H9 (cell line): ENCODE data around the gene C20orf144. TPM values are rescaled to one million over a fixed set of nuclear protein-coding genes. Genes with fewer than 3 reads are reported as not detected.

ENCODE experiments used
- DNase-seq: peaks from one replicate; pipeline ENCODE4 v3.0.0-alpha.2; 2017
- H2AFZ ChIP-seq: one replicate; pipeline ENCODE4 v1.6.1; 2013; ENCODE audit warnings: mild to moderate bottlenecking, low read length, control low read depth, moderate library complexity
- H2AK5ac ChIP-seq: 2 replicates; pipeline ENCODE4 v1.6.1; 2013; ENCODE audit warnings: low read length, control low read depth, mixed read lengths; ENCODE audit not compliant: insufficient read length
- H2BK120ac ChIP-seq: one replicate; pipeline ENCODE4 v1.6.1; 2013; ENCODE audit warnings: low read depth, mild to moderate bottlenecking, low read length, control low read depth, inconsistent platforms; ENCODE audit not compliant: poor library complexity, severe bottlenecking
- H2BK12ac ChIP-seq: 2 replicates; pipeline ENCODE4 v1.6.1; 2013; ENCODE audit warnings: low read length, control low read depth, mixed read lengths, low read depth; ENCODE audit not compliant: insufficient read length
- H2BK15ac ChIP-seq: 2 replicates; pipeline ENCODE4 v1.6.1; 2013; ENCODE audit warnings: low read depth, low read length, control low read depth
- H2BK20ac ChIP-seq: one replicate; pipeline ENCODE4 v1.6.1; 2013; ENCODE audit warnings: low read depth, mild to moderate bottlenecking, low read length, control low read depth, inconsistent platforms; ENCODE audit not compliant: poor library complexity, severe bottlenecking
- H2BK5ac ChIP-seq: 2 replicates; pipeline ENCODE4 v1.6.1; 2013; ENCODE audit warnings: low read length, control low read depth, mixed read lengths; ENCODE audit not compliant: insufficient read length
- H3K14ac ChIP-seq: 2 replicates; pipeline ENCODE4 v1.6.1; 2013; ENCODE audit warnings: low read length, control low read depth; ENCODE audit not compliant: insufficient read depth
- H3K18ac ChIP-seq: 2 replicates; pipeline ENCODE4 v1.6.1; 2013; ENCODE audit warnings: low read depth, mild to moderate bottlenecking, mixed read lengths, low read length, control low read depth; ENCODE audit not compliant: insufficient read length
- H3K23ac ChIP-seq: 2 replicates; pipeline ENCODE4 v1.6.1; 2013; ENCODE audit warnings: low read length, control low read depth, mixed read lengths, low read depth; ENCODE audit not compliant: insufficient read length
- H3K23me2 ChIP-seq: 2 replicates; pipeline ENCODE4 v1.6.1; 2013; ENCODE audit warnings: low read depth, mild to moderate bottlenecking, mixed read lengths, low read length, control low read depth; ENCODE audit not compliant: insufficient read length, poor library complexity, severe bottlenecking
- H3K27ac ChIP-seq: 2 replicates; pipeline ENCODE4 v1.5.1; 2013; ENCODE audit warnings: low read length, control low read depth, mixed read lengths, low read depth; ENCODE audit not compliant: insufficient read length
- H3K27me3 ChIP-seq: 2 replicates; pipeline ENCODE4 v1.6.1; 2013; ENCODE audit warnings: low read length, control low read depth, inconsistent platforms; ENCODE audit not compliant: insufficient read depth
- H3K4ac ChIP-seq: 2 replicates; pipeline ENCODE4 v1.6.1; 2013; ENCODE audit warnings: low read depth, mild to moderate bottlenecking, control low read depth, inconsistent platforms, low read length, moderate library complexity
- H3K4me1 ChIP-seq: 2 replicates; pipeline ENCODE4 v1.6.1; 2013; ENCODE audit warnings: low read length, control low read depth, inconsistent platforms; ENCODE audit not compliant: insufficient read depth
- H3K4me2 ChIP-seq: 2 replicates; pipeline ENCODE4 v1.6.1; 2013; ENCODE audit warnings: low read length, control low read depth, mixed read lengths; ENCODE audit not compliant: insufficient read length, insufficient read depth
- H3K56ac ChIP-seq: 2 replicates; pipeline ENCODE4 v1.6.1; 2013; ENCODE audit warnings: low read depth, mild to moderate bottlenecking, mixed read lengths, low read length, control low read depth; ENCODE audit not compliant: insufficient read length
- H3K79me1 ChIP-seq: 2 replicates; pipeline ENCODE4 v1.6.1; 2013; ENCODE audit warnings: low read depth, mild to moderate bottlenecking, moderate library complexity, low read length, control low read depth, inconsistent platforms; ENCODE audit not compliant: insufficient read depth, poor library complexity, severe bottlenecking
- H3K79me2 ChIP-seq: 2 replicates; pipeline ENCODE4 v1.6.1; 2013; ENCODE audit warnings: low read length, control low read depth, inconsistent platforms; ENCODE audit not compliant: insufficient read depth
- H3K9ac ChIP-seq: 2 replicates; pipeline ENCODE4 v1.6.1; 2013; ENCODE audit warnings: low read length, control low read depth, mixed read lengths; ENCODE audit not compliant: insufficient read length; ENCODE audit errors: extremely low read depth
- H3K9me3 ChIP-seq: one replicate; pipeline ENCODE4 v1.6.1; 2013; ENCODE audit warnings: low read depth, low read length, inconsistent platforms; ENCODE audit not compliant: control insufficient read depth
- H3T11ph ChIP-seq: one replicate; pipeline ENCODE4 v1.6.1; 2013; ENCODE audit warnings: mild to moderate bottlenecking, low read length, control low read depth, inconsistent platforms
- H4K20me1 ChIP-seq: one replicate; pipeline ENCODE4 v1.6.1; 2013; ENCODE audit not compliant: control insufficient read depth, insufficient read length, insufficient read depth
- H4K5ac ChIP-seq: 2 replicates; pipeline ENCODE4 v1.6.1; 2013; ENCODE audit warnings: low read depth, mild to moderate bottlenecking, mixed read lengths, low read length, control low read depth; ENCODE audit not compliant: insufficient read length
- H4K8ac ChIP-seq: replicated peaks from 2 replicates; pipeline ENCODE4 v1.6.1; 2013; ENCODE audit warnings: low read length, control low read depth, mixed read lengths, low read depth; ENCODE audit not compliant: insufficient read length
- H4K91ac ChIP-seq: 2 replicates; pipeline ENCODE4 v1.6.1; 2013; ENCODE audit warnings: low read depth, mild to moderate bottlenecking, moderate library complexity, mixed read lengths, low read length, control low read depth; ENCODE audit not compliant: insufficient read length
- H3K27ac Mint-ChIP-seq, 3 experiments: 2 replicates in 2 of 3; 3 replicates in 1 of 3; pipeline ENCODE4 v1.8.0; 2020 to 2021; ENCODE audit warnings: mixed read lengths in 3 of 3, mild to moderate bottlenecking in 1 of 3, moderate library complexity in 1 of 3
- H3K27me3 Mint-ChIP-seq: 2 replicates; pipeline ENCODE4 v1.8.0; 2021; ENCODE audit warnings: low read depth, mild to moderate bottlenecking, moderate library complexity, mixed read lengths
- H3K36me3 Mint-ChIP-seq, 3 experiments: 2 replicates in 2 of 3; 3 replicates in 1 of 3; pipeline ENCODE4 v1.8.0; 2020 to 2021; ENCODE audit warnings: low read depth in 3 of 3, mixed read lengths in 3 of 3; ENCODE audit not compliant: insufficient read depth in 1 of 3
- H3K4me1 Mint-ChIP-seq, 2 experiments: 2 replicates each; pipeline ENCODE4 v1.8.0; 2020; ENCODE audit warnings: mixed read lengths in 2 of 2
- H3K4me3 Mint-ChIP-seq, 2 experiments: 2 replicates in 1 of 2; 3 replicates in 1 of 2; pipeline ENCODE4 v1.8.0; 2020 to 2021; ENCODE audit warnings: mild to moderate bottlenecking in 2 of 2, mixed read lengths in 2 of 2, moderate library complexity in 1 of 2
- H3K9me3 Mint-ChIP-seq, 2 experiments: 2 replicates in 1 of 2; 3 replicates in 1 of 2; pipeline ENCODE4 v1.8.0; 2020; ENCODE audit warnings: mild to moderate bottlenecking in 2 of 2, mixed read lengths in 2 of 2, moderate library complexity in 1 of 2
- WGBS: extraction: QIAGEN DNeasy Blood & Tissue Kit; methylation state at CpG from one replicate; pipeline ENCODE4 v1.1.7; 2013; ENCODE audit warnings: missing lambda C conversion rate, low lambda C conversion rate, mixed read lengths; ENCODE audit not compliant: insufficient read length; ENCODE audit errors: extremely low coverage; 5-methylcytosine and 5-hydroxymethylcytosine counted together
- total RNA-seq: library from RNA; stranded (reverse); gene quantifications from 2 replicates; pipeline ENCODE4 v1.2.1, GENCODE V29; 2021
- TF ChIP-seq, protein P1 (sequence below): fragments of 200-600 bp; sonication (generic); conservative IDR thresholded peaks from 3 replicates; pipeline ENCODE4 v1.8.0; 2021; ENCODE audit warnings: antibody characterized with exemption, mild to moderate bottlenecking

The C20orf144 gene
- total RNA-seq, 1 experiment from 2014 or later: 0.26 TPM

- Histone ChIP-seq H2BK120ac (no peak overlapping the region), H3K4ac (no peak overlapping the region), H3K56ac (no peak overlapping the region), H3K4me2 (no peak overlapping the region), H4K20me1 (no peaks in the 10 kb centered on the region), H3T11ph (no peak overlapping the region), H2BK5ac (no peak overlapping the region), H3K14ac (no peak overlapping the region), H4K5ac (no peak overlapping the region), H4K8ac (no peak overlapping the region), H3K23ac (no peak overlapping the region), H2BK15ac (no peak overlapping the region), H3K9me3 (no peaks in the 10 kb centered on the region), H3K79me2 (no peaks in the 10 kb centered on the region), H3K27me3 (no peaks in the 10 kb centered on the region), H2BK20ac (no peak overlapping the region), H2AFZ (no peak overlapping the region), H2BK12ac (no peak overlapping the region), H3K18ac (no peak overlapping the region), H3K9ac (no peak overlapping the region), H4K91ac (no peak overlapping the region), H3K4me1 (no peaks in the 10 kb centered on the region), H3K23me2 (peaks cover under 1% of the 10 kb centered on the region), H3K27ac (no peak overlapping the region), H3K79me1 (no peaks in the 10 kb centered on the region), H2AK5ac (no peak overlapping the region)
- Mint-ChIP-seq H3K9me3 (no peaks in the 10 kb centered on the region; a peak in 1 of 5 replicates), H3K27me3 (no peaks in the 10 kb centered on the region), H3K4me1 (peaks cover 26 to 29% of the 10 kb centered on the region in 2 experiments), H3K4me3 (no peak overlapping the region), H3K36me3 (peaks cover 0 to 43% (median 4%) of the 10 kb centered on the region in 3 experiments; a peak in 6 of 7 replicates), H3K27ac (no peak overlapping the region)
- no peak for DNase-seq
- WGBS: no CpG with 5 or more reads among the region's 12 CpGs
- TF ChIP-seq, protein P1, sequence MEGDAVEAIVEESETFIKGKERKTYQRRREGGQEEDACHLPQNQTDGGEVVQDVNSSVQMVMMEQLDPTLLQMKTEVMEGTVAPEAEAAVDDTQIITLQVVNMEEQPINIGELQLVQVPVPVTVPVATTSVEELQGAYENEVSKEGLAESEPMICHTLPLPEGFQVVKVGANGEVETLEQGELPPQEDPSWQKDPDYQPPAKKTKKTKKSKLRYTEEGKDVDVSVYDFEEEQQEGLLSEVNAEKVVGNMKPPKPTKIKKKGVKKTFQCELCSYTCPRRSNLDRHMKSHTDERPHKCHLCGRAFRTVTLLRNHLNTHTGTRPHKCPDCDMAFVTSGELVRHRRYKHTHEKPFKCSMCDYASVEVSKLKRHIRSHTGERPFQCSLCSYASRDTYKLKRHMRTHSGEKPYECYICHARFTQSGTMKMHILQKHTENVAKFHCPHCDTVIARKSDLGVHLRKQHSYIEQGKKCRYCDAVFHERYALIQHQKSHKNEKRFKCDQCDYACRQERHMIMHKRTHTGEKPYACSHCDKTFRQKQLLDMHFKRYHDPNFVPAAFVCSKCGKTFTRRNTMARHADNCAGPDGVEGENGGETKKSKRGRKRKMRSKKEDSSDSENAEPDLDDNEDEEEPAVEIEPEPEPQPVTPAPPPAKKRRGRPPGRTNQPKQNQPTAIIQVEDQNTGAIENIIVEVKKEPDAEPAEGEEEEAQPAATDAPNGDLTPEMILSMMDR: no peak
Observed at GRCh38 chr20:33657704-33658095, 4.4 kb upstream of the C20orf144 start.
